ENCODE results near the gene EMP1.

Gene EMP1

GRCh38 chr12:13196130-13196921 is at the start of gene EMP1:
Gene EMP1 (plus strand): TSS chr12:13196726. CDS start chr12:13211511, 14,785 bp downstream.
- peak; percentile 95 for DNase-seq

- DNase-seq, result no peak
Observed at GRCh38 chr12:13147688-13148484, 48.6 kb upstream of the EMP1 start.

GRCh38 chr12:13148485-13148847 is 48.1 kb upstream of the EMP1 start:
- no peak for DNase-seq

GRCh38 chr12:13149411-13149810 is 47.1 kb upstream of the EMP1 start:
- DNase-seq, result no peak

- DNase-seq, result no peak
Observed at GRCh38 chr12:13152281-13152680, 44.2 kb upstream of the EMP1 start.

- no peak for DNase-seq
Observed at GRCh38 chr12:13152756-13153155, 43.8 kb upstream of the EMP1 start.

- no peak for DNase-seq
Observed at GRCh38 chr12:13153180-13153579, 43.3 kb upstream of the EMP1 start.

GRCh38 chr12:13154027-13154538 is 42.4 kb upstream of the EMP1 start:
- DNase-seq, result peak; percentile 89

- DNase-seq, result no peak
Observed at GRCh38 chr12:13154831-13155230, 41.7 kb upstream of the EMP1 start.

GRCh38 chr12:13156277-13156676 is 40.2 kb upstream of the EMP1 start:
- DNase-seq, result peak; percentile 14

GRCh38 chr12:13161172-13161571 is 35.4 kb upstream of the EMP1 start:
- DNase-seq, result no peak

- DNase-seq, result no peak
Observed at GRCh38 chr12:13162904-13163303, 33.6 kb upstream of the EMP1 start.

GRCh38 chr12:13163868-13164635 is 32.5 kb upstream of the EMP1 start:
- no peak for DNase-seq

- DNase-seq, result no peak
Observed at GRCh38 chr12:13164921-13165616, 31.5 kb upstream of the EMP1 start.

- peak; percentile 80 for DNase-seq
Observed at GRCh38 chr12:13165617-13166041, 30.9 kb upstream of the EMP1 start.

- no peak for DNase-seq
Observed at GRCh38 chr12:13167226-13167625, 29.3 kb upstream of the EMP1 start.

GRCh38 chr12:13167906-13168305 is 28.6 kb upstream of the EMP1 start:
- DNase-seq, result no peak

GRCh38 chr12:13169272-13169671 is 27.3 kb upstream of the EMP1 start:
- peak; percentile 58 for DNase-seq

- no peak for DNase-seq
Observed at GRCh38 chr12:13170892-13171490, 25.5 kb upstream of the EMP1 start.

GRCh38 chr12:13171921-13172859 is 24.3 kb upstream of the EMP1 start:
- no peak for DNase-seq

Measured in MV-4-11 (cell line).